Measurements from ENCODE around the gene UBASH3A.

Gene UBASH3A

GRCh38 chr21:42495765-42496119, 92.0 kb downstream of the UBASH3A start:
- no peak for DNase-seq

- DNase-seq: peak; percentile 99
Observed at GRCh38 chr21:42496120-42496838, 92.6 kb downstream of the UBASH3A start, which contains the start of gene RSPH1. Gene RSPH1, minus strand, starts transcription at chr21:42496224. Its CDS starts 38 bp downstream, at chr21:42496186.

GRCh38 chr21:42496839-42497202, 93.1 kb downstream of the UBASH3A start:
- no peak for DNase-seq
